HL-60 (cell line): Measurements from ENCODE around the gene MTMR12.

ENCODE experiments used
- GABPA ChIP-seq: IDR thresholded peaks from 2 replicates; pipeline ENCODE4 v1.6.1; 2012; ENCODE audit warnings: low read depth
- POLR2AphosphoS5 ChIP-seq: IDR thresholded peaks from 2 replicates; pipeline ENCODE4 v1.6.1; 2012; ENCODE audit warnings: low read depth
- SPI1 ChIP-seq: IDR thresholded peaks from 2 replicates; pipeline ENCODE4 v1.6.1; 2012; ENCODE audit warnings: low read depth, mild to moderate bottlenecking, borderline replicate concordance
- TF ChIP-seq, protein P1 (sequence below): IDR thresholded peaks from one replicate; pipeline ENCODE4 v1.5.1; 2011; ENCODE audit warnings: low read length, control low read depth, inconsistent platforms; ENCODE audit not compliant: insufficient read depth
- TF ChIP-seq, protein P2 (sequence below): IDR thresholded peaks from 2 replicates; pipeline ENCODE4 v1.6.1; 2012; ENCODE audit warnings: low read depth; ENCODE audit not compliant: insufficient replicate concordance

DNA sequence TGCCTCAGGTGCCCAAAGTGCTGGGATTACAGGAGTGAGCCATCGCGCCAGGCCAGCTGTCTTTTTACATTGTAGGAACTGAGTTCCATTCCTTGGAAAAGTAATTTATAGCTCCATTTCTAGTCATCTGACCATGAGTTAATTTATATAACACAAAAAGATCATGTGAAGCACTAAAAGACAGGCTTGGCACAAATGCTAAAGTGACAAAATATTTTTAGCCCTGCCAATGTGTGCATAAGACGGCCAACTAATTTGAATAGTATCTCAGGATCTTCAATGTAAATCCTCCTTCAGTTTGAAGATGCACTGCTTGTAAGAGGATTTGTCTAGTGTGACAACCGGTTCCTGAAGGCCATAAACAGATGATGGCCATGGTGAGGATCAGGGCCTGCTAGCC lies 49.1 kb downstream of the MTMR12 start:
- TF ChIP-seq GABPA (no peak), POLR2AphosphoS5 (no peak), SPI1 (no peak)
- TF ChIP-seq, protein P1, sequence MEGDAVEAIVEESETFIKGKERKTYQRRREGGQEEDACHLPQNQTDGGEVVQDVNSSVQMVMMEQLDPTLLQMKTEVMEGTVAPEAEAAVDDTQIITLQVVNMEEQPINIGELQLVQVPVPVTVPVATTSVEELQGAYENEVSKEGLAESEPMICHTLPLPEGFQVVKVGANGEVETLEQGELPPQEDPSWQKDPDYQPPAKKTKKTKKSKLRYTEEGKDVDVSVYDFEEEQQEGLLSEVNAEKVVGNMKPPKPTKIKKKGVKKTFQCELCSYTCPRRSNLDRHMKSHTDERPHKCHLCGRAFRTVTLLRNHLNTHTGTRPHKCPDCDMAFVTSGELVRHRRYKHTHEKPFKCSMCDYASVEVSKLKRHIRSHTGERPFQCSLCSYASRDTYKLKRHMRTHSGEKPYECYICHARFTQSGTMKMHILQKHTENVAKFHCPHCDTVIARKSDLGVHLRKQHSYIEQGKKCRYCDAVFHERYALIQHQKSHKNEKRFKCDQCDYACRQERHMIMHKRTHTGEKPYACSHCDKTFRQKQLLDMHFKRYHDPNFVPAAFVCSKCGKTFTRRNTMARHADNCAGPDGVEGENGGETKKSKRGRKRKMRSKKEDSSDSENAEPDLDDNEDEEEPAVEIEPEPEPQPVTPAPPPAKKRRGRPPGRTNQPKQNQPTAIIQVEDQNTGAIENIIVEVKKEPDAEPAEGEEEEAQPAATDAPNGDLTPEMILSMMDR = no peak
- TF ChIP-seq, protein P2, sequence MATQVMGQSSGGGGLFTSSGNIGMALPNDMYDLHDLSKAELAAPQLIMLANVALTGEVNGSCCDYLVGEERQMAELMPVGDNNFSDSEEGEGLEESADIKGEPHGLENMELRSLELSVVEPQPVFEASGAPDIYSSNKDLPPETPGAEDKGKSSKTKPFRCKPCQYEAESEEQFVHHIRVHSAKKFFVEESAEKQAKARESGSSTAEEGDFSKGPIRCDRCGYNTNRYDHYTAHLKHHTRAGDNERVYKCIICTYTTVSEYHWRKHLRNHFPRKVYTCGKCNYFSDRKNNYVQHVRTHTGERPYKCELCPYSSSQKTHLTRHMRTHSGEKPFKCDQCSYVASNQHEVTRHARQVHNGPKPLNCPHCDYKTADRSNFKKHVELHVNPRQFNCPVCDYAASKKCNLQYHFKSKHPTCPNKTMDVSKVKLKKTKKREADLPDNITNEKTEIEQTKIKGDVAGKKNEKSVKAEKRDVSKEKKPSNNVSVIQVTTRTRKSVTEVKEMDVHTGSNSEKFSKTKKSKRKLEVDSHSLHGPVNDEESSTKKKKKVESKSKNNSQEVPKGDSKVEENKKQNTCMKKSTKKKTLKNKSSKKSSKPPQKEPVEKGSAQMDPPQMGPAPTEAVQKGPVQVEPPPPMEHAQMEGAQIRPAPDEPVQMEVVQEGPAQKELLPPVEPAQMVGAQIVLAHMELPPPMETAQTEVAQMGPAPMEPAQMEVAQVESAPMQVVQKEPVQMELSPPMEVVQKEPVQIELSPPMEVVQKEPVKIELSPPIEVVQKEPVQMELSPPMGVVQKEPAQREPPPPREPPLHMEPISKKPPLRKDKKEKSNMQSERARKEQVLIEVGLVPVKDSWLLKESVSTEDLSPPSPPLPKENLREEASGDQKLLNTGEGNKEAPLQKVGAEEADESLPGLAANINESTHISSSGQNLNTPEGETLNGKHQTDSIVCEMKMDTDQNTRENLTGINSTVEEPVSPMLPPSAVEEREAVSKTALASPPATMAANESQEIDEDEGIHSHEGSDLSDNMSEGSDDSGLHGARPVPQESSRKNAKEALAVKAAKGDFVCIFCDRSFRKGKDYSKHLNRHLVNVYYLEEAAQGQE = no peak
